Measurements from ENCODE around the gene FRMD4A. TPM values are rescaled to one million over a fixed set of nuclear protein-coding genes. Genes with fewer than 3 reads are reported as not detected.

Gene FRMD4A
- total and polyA plus RNA-seq, 10 of the 15 experiments (the other 5 are each of a cell fraction or from before 2014, with no cell fraction given) = 17.8 to 75.2 (median 39.1) TPM

DNA sequence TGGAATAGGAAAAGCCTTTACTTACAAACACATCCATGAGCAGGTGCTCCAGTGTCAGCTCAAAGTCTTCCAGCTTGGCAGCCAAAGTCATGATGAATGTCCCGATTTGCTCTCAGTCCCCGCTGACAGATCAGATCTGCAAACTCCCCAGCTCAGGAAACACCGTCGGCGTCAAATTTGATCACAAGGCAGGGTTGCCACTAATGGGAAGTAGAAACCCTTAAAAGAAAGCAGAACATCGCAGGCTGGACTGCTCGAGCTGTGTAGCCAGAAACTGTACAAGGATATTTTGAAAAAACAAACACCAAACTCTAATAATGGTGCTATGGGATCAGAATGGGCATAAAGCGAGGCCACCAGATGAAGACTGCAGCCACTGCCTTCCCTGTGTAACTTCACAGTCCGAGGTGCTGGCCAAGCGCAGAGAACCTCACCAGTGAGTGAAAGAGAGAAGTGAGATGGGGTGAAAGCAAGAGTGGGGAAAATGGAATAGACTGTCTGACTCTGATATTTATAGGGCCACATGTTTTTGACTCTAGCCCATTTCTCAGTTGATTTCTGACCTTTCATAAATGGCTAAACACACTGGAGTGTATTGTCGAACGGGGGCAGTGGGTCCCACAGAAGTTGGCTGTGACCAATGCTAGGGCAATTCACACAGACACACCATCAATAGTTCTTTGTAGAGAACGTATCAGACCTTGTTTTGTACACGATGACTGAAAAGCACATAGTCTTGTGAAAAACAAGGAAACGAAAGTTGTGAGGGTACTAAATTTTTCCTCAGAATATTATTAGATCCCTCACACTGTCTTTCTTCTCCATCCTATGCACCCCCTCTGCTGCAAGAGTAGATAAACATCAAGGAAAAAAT lies 306.2 kb downstream of the FRMD4A start:
- peak overlapping the region; percentile 48; the same call in 1 of the 2 replicates for H3K4me3 ChIP-seq
- no peaks in the 10 kb centered on the region; a peak in 2 of 4 replicates for H3K27me3 ChIP-seq (replicated peaks in 1 of 2; ENCODE audit: control insufficient read depth in 2 of 2, insufficient read depth in 2 of 2, low read length in 1 of 2)
- intact Hi-C loops (cut with micrococcal nuclease; ENCODE audit: unreplicated experiment) = no loop called here
- H2AFZ ChIP-seq (ENCODE audit: control insufficient read depth, low read depth, low read length) = no peak overlapping the region; the same call in none of the 2 replicates
- FAIRE-seq (peak; percentile 88), ATAC-seq (peak; percentile 54), DNase-seq (ENCODE audit: low read depth, low spot score) (no peak)
- BruUV-seq (replicated peaks) = TSS peak; percentile 69
- H3K4me1 ChIP-seq (ENCODE audit: control insufficient read depth, insufficient read depth, low read length) = no peaks in the 10 kb centered on the region; the same call in 1 of the 2 replicates
- 1% methylated on average over 15 of the region's 15 CpGs for WGBS (ENCODE audit: insufficient coverage, insufficient replicate concordance, low lambda C conversion rate, missing lambda C conversion rate)
- POLR2A ChIA-PET = interaction anchor here (1.3 kb wide), 1 partner anchor 14 kb away, joined by 7 read pairs; no protein-coding TSS in a partner anchor
- in situ Hi-C loops (cut with MboI) = no loop called here
- H3K9ac ChIP-seq (ENCODE audit: control insufficient read depth, insufficient read depth, low read length) = peak overlapping the region; percentile 46; the same call in 1 of the 2 replicates
- peak in 1 of 2 experiments; percentile 20; a peak in 1 of 4 replicates for TF ChIP-seq IKZF2 (IDR thresholded peaks at IDR 0.05)
- TF ChIP-seq RFX5 (IDR thresholded peaks at IDR 0.05; ENCODE audit: low read depth, low read length) = no peak
- TF ChIP-seq CBX3 (IDR thresholded peaks at IDR 0.05; ENCODE audit: borderline replicate concordance, low read depth) = no peak
- TF ChIP-seq POLR2AphosphoS5 (IDR thresholded peaks at IDR 0.05; ENCODE audit: low read length) = peak; percentile 82
- peak; percentile 22 for TF ChIP-seq MEF2B (IDR thresholded peaks at IDR 0.05; ENCODE audit: partially characterized antibody, poor library complexity, severe bottlenecking)
- TF ChIP-seq, protein P1, sequence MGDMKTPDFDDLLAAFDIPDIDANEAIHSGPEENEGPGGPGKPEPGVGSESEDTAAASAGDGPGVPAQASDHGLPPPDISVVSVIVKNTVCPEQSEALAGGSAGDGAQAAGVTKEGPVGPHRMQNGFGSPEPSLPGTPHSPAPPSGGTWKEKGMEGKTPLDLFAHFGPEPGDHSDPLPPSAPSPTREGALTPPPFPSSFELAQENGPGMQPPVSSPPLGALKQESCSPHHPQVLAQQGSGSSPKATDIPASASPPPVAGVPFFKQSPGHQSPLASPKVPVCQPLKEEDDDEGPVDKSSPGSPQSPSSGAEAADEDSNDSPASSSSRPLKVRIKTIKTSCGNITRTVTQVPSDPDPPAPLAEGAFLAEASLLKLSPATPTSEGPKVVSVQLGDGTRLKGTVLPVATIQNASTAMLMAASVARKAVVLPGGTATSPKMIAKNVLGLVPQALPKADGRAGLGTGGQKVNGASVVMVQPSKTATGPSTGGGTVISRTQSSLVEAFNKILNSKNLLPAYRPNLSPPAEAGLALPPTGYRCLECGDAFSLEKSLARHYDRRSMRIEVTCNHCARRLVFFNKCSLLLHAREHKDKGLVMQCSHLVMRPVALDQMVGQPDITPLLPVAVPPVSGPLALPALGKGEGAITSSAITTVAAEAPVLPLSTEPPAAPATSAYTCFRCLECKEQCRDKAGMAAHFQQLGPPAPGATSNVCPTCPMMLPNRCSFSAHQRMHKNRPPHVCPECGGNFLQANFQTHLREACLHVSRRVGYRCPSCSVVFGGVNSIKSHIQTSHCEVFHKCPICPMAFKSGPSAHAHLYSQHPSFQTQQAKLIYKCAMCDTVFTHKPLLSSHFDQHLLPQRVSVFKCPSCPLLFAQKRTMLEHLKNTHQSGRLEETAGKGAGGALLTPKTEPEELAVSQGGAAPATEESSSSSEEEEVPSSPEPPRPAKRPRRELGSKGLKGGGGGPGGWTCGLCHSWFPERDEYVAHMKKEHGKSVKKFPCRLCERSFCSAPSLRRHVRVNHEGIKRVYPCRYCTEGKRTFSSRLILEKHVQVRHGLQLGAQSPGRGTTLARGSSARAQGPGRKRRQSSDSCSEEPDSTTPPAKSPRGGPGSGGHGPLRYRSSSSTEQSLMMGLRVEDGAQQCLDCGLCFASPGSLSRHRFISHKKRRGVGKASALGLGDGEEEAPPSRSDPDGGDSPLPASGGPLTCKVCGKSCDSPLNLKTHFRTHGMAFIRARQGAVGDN (IDR thresholded peaks at IDR 0.05) = peak; percentile 56; the same call in 1 of the 2 replicates
- TF ChIP-seq NRF1 (conservative IDR thresholded peaks at IDR 0.05; ENCODE audit: low read depth, low read length) = no peak
- peak; percentile 62; the same call in 1 of the 2 replicates for TF ChIP-seq SPI1 (IDR thresholded peaks at IDR 0.05; ENCODE audit: borderline replicate concordance, insufficient read depth, low read depth, low read length)
- RAD21 ChIA-PET (ENCODE audit: unreplicated experiment) = interaction anchor here (1.0 to 1.7 kb wide), 9 partner anchors 14 to 237 kb away, joined by 3 to 8 read pairs (median 3); no protein-coding TSS in a partner anchor
- no peaks in the 10 kb centered on the region; the same call in 1 of the 2 replicates for H3K79me2 ChIP-seq (ENCODE audit: control insufficient read depth, insufficient read depth, low read length)
- SMC1A ChIA-PET (ENCODE audit: uncharacterized antibody, unreplicated experiment) = interaction anchor here (0.7 to 9.2 kb wide), 8 partner anchors 10 to 311 kb away, joined by 3 to 70 read pairs (median 3); no protein-coding TSS in a partner anchor
- H3K4me2 ChIP-seq (ENCODE audit: control insufficient read depth, insufficient read depth) = peak overlapping the region; percentile 57
- no peaks in the 10 kb centered on the region for H3K36me3 ChIP-seq (ENCODE audit: control insufficient read depth in 2 of 2, insufficient read depth in 2 of 2, low read length in 1 of 2)
- H3K27ac ChIP-seq (ENCODE audit: control insufficient read depth, insufficient read depth) = peak overlapping the region; percentile 57
- H4K20me1 ChIP-seq (ENCODE audit: control insufficient read depth, insufficient read depth) = no peaks in the 10 kb centered on the region
- H3K9me3 ChIP-seq (replicated peaks; ENCODE audit: control insufficient read depth, insufficient read depth, low read length) = no peaks in the 10 kb centered on the region
- CTCF ChIA-PET = interaction anchor here (0.5 to 1.2 kb wide), 5 partner anchors 14 to 236 kb away, joined by 3 to 4 read pairs (median 4); no protein-coding TSS in a partner anchor

All from GM12878 (cell line).